ENCODE results near the gene LSP1. TPM values are rescaled to one million over a fixed set of nuclear protein-coding genes. Genes with fewer than 3 reads are reported as not detected.

Gene LSP1
- total and polyA plus RNA-seq, 2 of the 13 experiments (the other 11 are each of a cell fraction or from before 2014, with no cell fraction given): 0.59 to 1.00 TPM

GRCh38 chr11:1892558-1892957 is 39.7 kb downstream of the LSP1 start:
- intact Hi-C loops (cut with micrococcal nuclease; ENCODE audit: unreplicated experiment): no loop called here

More at GRCh38 chr11:1892558-1892957, 39.7 kb downstream of the LSP1 start:
- FAIRE-seq: no peak
- POLR2A ChIA-PET: no interaction called here
- H2AFZ ChIP-seq (ENCODE audit: low read length): no peak overlapping the region
- no peak overlapping the region for H3K9ac ChIP-seq (ENCODE audit: insufficient read depth, low read depth, low read length)
- 3% methylated on average over 5 of the region's 5 CpGs for WGBS (ENCODE audit: low lambda C conversion rate)
- H3K36me3 ChIP-seq (replicated peaks in 1 of 2; ENCODE audit: control insufficient read depth in 1 of 2, insufficient read depth in 2 of 2, low read length in 2 of 2): no peaks in the 10 kb centered on the region
- TF ChIP-seq ZNF75D (CRISPR knock-in tag; IDR thresholded peaks at IDR 0.05; ENCODE audit: borderline replicate concordance): no peak
- TF ChIP-seq, protein P1, sequence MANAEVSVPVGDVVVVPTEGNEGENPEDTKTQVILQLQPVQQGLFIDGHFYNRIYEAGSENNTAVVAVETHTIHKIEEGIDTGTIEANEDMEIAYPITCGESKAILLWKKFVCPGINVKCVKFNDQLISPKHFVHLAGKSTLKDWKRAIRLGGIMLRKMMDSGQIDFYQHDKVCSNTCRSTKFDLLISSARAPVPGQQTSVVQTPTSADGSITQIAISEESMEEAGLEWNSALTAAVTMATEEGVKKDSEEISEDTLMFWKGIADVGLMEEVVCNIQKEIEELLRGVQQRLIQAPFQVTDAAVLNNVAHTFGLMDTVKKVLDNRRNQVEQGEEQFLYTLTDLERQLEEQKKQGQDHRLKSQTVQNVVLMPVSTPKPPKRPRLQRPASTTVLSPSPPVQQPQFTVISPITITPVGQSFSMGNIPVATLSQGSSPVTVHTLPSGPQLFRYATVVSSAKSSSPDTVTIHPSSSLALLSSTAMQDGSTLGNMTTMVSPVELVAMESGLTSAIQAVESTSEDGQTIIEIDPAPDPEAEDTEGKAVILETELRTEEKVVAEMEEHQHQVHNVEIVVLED (CRISPR knock-in tag; IDR thresholded peaks at IDR 0.05; ENCODE audit: borderline replicate concordance): no peak
- TF ChIP-seq POLR2A (IDR thresholded peaks at IDR 0.05; ENCODE audit: insufficient read depth in 1 of 2, low read depth in 2 of 2, low read length in 2 of 2): no peak
- no peak for TF ChIP-seq STAG1 (CRISPR knock-in tag; IDR thresholded peaks at IDR 0.05)
- no peak for TF ChIP-seq MYNN (CRISPR knock-in tag; IDR thresholded peaks at IDR 0.05; ENCODE audit: low read depth)
- no peak for TF ChIP-seq IKZF1 (IDR thresholded peaks at IDR 0.05)
- TF ChIP-seq, protein P2, sequence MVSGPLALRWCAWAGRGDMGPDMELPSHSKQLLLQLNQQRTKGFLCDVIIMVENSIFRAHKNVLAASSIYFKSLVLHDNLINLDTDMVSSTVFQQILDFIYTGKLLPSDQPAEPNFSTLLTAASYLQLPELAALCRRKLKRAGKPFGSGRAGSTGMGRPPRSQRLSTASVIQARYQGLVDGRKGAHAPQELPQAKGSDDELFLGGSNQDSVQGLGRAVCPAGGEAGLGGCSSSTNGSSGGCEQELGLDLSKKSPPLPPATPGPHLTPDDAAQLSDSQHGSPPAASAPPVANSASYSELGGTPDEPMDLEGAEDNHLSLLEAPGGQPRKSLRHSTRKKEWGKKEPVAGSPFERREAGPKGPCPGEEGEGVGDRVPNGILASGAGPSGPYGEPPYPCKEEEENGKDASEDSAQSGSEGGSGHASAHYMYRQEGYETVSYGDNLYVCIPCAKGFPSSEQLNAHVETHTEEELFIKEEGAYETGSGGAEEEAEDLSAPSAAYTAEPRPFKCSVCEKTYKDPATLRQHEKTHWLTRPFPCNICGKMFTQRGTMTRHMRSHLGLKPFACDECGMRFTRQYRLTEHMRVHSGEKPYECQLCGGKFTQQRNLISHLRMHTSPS (CRISPR knock-in tag; IDR thresholded peaks at IDR 0.05; ENCODE audit: low read depth): no peak
- TF ChIP-seq GATA4 (IDR thresholded peaks at IDR 0.05; ENCODE audit: borderline replicate concordance, low read depth): no peak
- TF ChIP-seq KDM3A (CRISPR knock-in tag; IDR thresholded peaks at IDR 0.05; ENCODE audit: low read depth): no peak
- no peak for TF ChIP-seq ZBTB8A (CRISPR knock-in tag; IDR thresholded peaks at IDR 0.05; ENCODE audit: borderline replicate concordance, low read depth)
- no peak for TF ChIP-seq FOXA1 (IDR thresholded peaks at IDR 0.05)
- no peak for TF ChIP-seq FOXA1 (CRISPR knock-in tag; IDR thresholded peaks at IDR 0.05)
- no peak for DNase-seq (ENCODE audit: low spot score)
- no peaks in the 10 kb centered on the region for H3K79me2 ChIP-seq (ENCODE audit: insufficient read depth, low read length)
- BruUV-seq (replicated peaks): no TSS peak
- in situ Hi-C loops (cut with HindIII; ENCODE audit: extremely low pct_ligation_motif_present, low pct_unique_long_range_greater_than_20kb): no loop called here
- CTCF ChIA-PET (ENCODE audit: low intra/inter-chr PET ratio, low total read pairs): no interaction called here
- no peak overlapping the region for H3K4me3 ChIP-seq (replicated peaks in 1 of 3; ENCODE audit: insufficient read depth in 1 of 3, low read depth in 2 of 3, low read length in 3 of 3)
- no peak for ATAC-seq
- H3K27ac ChIP-seq (ENCODE audit: extremely low read length, insufficient read depth, low read length): no peak overlapping the region
- H3K9me3 ChIP-seq (ENCODE audit: low read length): no peaks in the 10 kb centered on the region
- no peak overlapping the region for H3K4me2 ChIP-seq (ENCODE audit: low read depth, low read length)
- no peaks in the 10 kb centered on the region for H4K20me1 ChIP-seq (ENCODE audit: insufficient read depth, low read length)
- peaks cover 13 to 66% of the 10 kb centered on the region in 2 experiments for H3K27me3 ChIP-seq (ENCODE audit: control insufficient read depth in 1 of 2, insufficient read depth in 2 of 2, low read length in 2 of 2)
- no peaks in the 10 kb centered on the region for H3K4me1 ChIP-seq (ENCODE audit: insufficient read depth, low read length)

Data from HepG2 (cell line).